WTC11 (cell line): ENCODE measurements around the gene RPRD2. TPM values are rescaled to one million over a fixed set of nuclear protein-coding genes. Genes with fewer than 3 reads are reported as not detected.

Experiments used
- ATAC-seq: fragments of 200-7000 bp; cut with Tn5 transposase; 2 replicates; pipeline ENCODE4 v1.10.0; 2021; ENCODE audit warnings: mild to moderate bottlenecking, moderate library complexity
- CTCF ChIA-PET: fragments of 300-600 bp; sonication (Branson Sonifier 250); formaldehyde crosslinking; loops from one replicate; lab custom pipeline; 2021; ENCODE audit warnings: antibody characterized with exemption; lab: Charles Lee
- POLR2A ChIA-PET: fragments of 350-600 bp; sonication (Branson Sonifier 250); formaldehyde crosslinking; loops from one replicate; lab custom pipeline; 2021; ENCODE audit warnings: antibody characterized with exemption; lab: Charles Lee
- DNase-seq: peaks from one replicate; pipeline ENCODE4 v3.0.0; 2021; ENCODE audit warnings: low spot score
- H3K27ac Mint-ChIP-seq: 2 replicates; pipeline ENCODE4 v1.8.0; 2021; ENCODE audit warnings: mixed read lengths
- H3K27me3 Mint-ChIP-seq: 2 replicates; pipeline ENCODE4 v1.8.0; 2021; ENCODE audit warnings: low read depth, mild to moderate bottlenecking, moderate library complexity, mixed read lengths
- H3K36me3 Mint-ChIP-seq: 2 replicates; pipeline ENCODE4 v1.8.0; 2021; ENCODE audit warnings: mixed read lengths
- H3K4me1 Mint-ChIP-seq: 2 replicates; pipeline ENCODE4 v1.8.0; 2022; ENCODE audit warnings: mixed read lengths
- H3K4me3 Mint-ChIP-seq: 2 replicates; pipeline ENCODE4 v1.8.0; 2021; ENCODE audit warnings: mild to moderate bottlenecking, moderate library complexity, mixed read lengths
- H3K9me3 Mint-ChIP-seq: 2 replicates; pipeline ENCODE4 v1.8.0; 2021; ENCODE audit warnings: mixed read lengths
- FOXJ3 ChIP-seq: sonication (generic); formaldehyde crosslinking; IDR thresholded peaks from 2 replicates; pipeline ENCODE4 v1.9.0; 2021; ENCODE audit warnings: missing genetic modification reagents, mild to moderate bottlenecking, borderline replicate concordance
- HMGA2 ChIP-seq: fragments of 250-450 bp; sonication (Bioruptor Pico); IDR thresholded peaks from 2 replicates; pipeline ENCODE4 v1.4.0; 2021; ENCODE audit warnings: mild to moderate bottlenecking, moderate library complexity
- IRF2 ChIP-seq: sonication (generic); formaldehyde crosslinking; IDR thresholded peaks from 2 replicates; pipeline ENCODE4 v1.8.0; 2022; ENCODE audit warnings: low read depth, missing genetic modification reagents, borderline replicate concordance
- JUN ChIP-seq: sonication (generic); formaldehyde crosslinking; IDR thresholded peaks from 2 replicates; pipeline ENCODE4 v1.8.0; 2023; ENCODE audit warnings: mild to moderate bottlenecking, missing genetic modification reagents
- KAT7 ChIP-seq: sonication (generic); formaldehyde crosslinking; IDR thresholded peaks from 2 replicates; pipeline ENCODE4 v1.8.1; 2023; ENCODE audit warnings: missing genetic modification reagents, mild to moderate bottlenecking, borderline replicate concordance
- NFYB ChIP-seq: sonication (generic); formaldehyde crosslinking; conservative IDR thresholded peaks from 2 replicates; pipeline ENCODE4 v1.8.0; 2022; ENCODE audit warnings: low read depth, missing genetic modification reagents
- PRDM15 ChIP-seq: sonication (generic); formaldehyde crosslinking; IDR thresholded peaks from 2 replicates; pipeline ENCODE4 v1.8.0; 2022; ENCODE audit warnings: missing genetic modification reagents
- RELA ChIP-seq: sonication (generic); formaldehyde crosslinking; IDR thresholded peaks from 2 replicates; pipeline ENCODE4 v1.8.1; 2022; ENCODE audit warnings: missing genetic modification reagents, mild to moderate bottlenecking, borderline replicate concordance
- TCF7 ChIP-seq: sonication (generic); formaldehyde crosslinking; IDR thresholded peaks from 2 replicates; pipeline ENCODE4 v1.8.0; 2022; ENCODE audit warnings: mild to moderate bottlenecking, low read depth, missing genetic modification reagents, moderate library complexity
- ZBTB21 ChIP-seq: sonication (generic); formaldehyde crosslinking; IDR thresholded peaks from 2 replicates; pipeline ENCODE4 v1.8.1; 2023; ENCODE audit warnings: mild to moderate bottlenecking, missing genetic modification reagents, borderline replicate concordance
- ZNF219 ChIP-seq: sonication (generic); formaldehyde crosslinking; IDR thresholded peaks from 2 replicates; pipeline ENCODE4 v1.8.0; 2023; ENCODE audit warnings: missing genetic modification reagents, mild to moderate bottlenecking, borderline replicate concordance
- ZNF416 ChIP-seq: fragments of 250-450 bp; sonication (Bioruptor Pico); IDR thresholded peaks from 2 replicates; pipeline ENCODE4 v1.9.0; 2021; ENCODE audit warnings: mild to moderate bottlenecking, inconsistent platforms
- total RNA-seq: library from RNA; stranded (reverse); gene quantifications from 3 replicates; pipeline ENCODE4 v1.2.3, GENCODE V29; 2021
- TF ChIP-seq, protein P1 (sequence below): fragments of 250-450 bp; sonication (Bioruptor Pico); IDR thresholded peaks from 2 replicates; pipeline ENCODE4 v1.8.0; 2021; ENCODE audit warnings: mild to moderate bottlenecking
- TF ChIP-seq, protein P2 (sequence below): sonication (generic); formaldehyde crosslinking; IDR thresholded peaks from 2 replicates; pipeline ENCODE4 v1.8.0; 2023; ENCODE audit warnings: mild to moderate bottlenecking, missing genetic modification reagents
- TF ChIP-seq, protein P3 (sequence below): sonication (generic); formaldehyde crosslinking; IDR thresholded peaks from 2 replicates; pipeline ENCODE4 v1.8.1; 2022; ENCODE audit warnings: missing genetic modification reagents, borderline replicate concordance
- TF ChIP-seq, protein P4 (sequence below): fragments of 250-450 bp; sonication (Bioruptor Pico); IDR thresholded peaks from 2 replicates; pipeline ENCODE4 v1.9.0; 2021; ENCODE audit warnings: mild to moderate bottlenecking, borderline replicate concordance
- TF ChIP-seq, protein P5 (sequence below): sonication (generic); formaldehyde crosslinking; IDR thresholded peaks from 2 replicates; pipeline ENCODE4 v1.8.1; 2023; ENCODE audit warnings: mild to moderate bottlenecking, missing genetic modification reagents, borderline replicate concordance

RPRD2 gene
- total RNA-seq, 1 experiment from 2014 or later: 26.1 TPM

DNA sequence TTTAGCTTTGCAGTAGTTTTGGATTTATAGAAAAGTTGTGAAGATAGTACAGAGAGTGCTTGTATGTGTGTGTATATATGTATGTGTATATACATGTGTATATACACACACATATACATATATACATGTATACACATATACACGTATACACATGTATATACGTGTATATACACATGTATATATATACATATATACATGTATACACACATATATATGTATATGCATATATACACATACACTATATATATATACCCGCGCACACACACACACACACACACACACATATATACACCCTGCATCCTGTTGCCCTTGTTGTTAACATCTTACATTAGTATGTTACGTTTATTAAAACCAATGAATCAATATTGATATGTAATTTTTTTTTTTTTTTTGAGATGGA is 24.3 kb downstream of the RPRD2 start:
- H3K27me3 Mint-ChIP-seq: no peaks in the 10 kb centered on the region
- ChIA-PET POLR2A (no interaction called here), CTCF (interaction anchor here (0.7 kb wide), 2 partner anchors 40 to 155 kb away, joined by 3 to 4 read pairs; no protein-coding TSS in a partner anchor)
- ATAC-seq (no peak), DNase-seq (no peak)
- no peaks in the 10 kb centered on the region for H3K9me3 Mint-ChIP-seq
- peaks cover 15% of the 10 kb centered on the region for H3K4me1 Mint-ChIP-seq
- no peak overlapping the region for H3K27ac Mint-ChIP-seq
- H3K36me3 Mint-ChIP-seq: no peaks in the 10 kb centered on the region
- TF ChIP-seq FOXJ3 (CRISPR knock-in tag): no peak
- TF ChIP-seq, protein P1, sequence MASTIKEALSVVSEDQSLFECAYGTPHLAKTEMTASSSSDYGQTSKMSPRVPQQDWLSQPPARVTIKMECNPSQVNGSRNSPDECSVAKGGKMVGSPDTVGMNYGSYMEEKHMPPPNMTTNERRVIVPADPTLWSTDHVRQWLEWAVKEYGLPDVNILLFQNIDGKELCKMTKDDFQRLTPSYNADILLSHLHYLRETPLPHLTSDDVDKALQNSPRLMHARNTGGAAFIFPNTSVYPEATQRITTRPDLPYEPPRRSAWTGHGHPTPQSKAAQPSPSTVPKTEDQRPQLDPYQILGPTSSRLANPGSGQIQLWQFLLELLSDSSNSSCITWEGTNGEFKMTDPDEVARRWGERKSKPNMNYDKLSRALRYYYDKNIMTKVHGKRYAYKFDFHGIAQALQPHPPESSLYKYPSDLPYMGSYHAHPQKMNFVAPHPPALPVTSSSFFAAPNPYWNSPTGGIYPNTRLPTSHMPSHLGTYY (CRISPR knock-in tag): no peak
- H3K4me3 Mint-ChIP-seq: no peak overlapping the region

DNA sequence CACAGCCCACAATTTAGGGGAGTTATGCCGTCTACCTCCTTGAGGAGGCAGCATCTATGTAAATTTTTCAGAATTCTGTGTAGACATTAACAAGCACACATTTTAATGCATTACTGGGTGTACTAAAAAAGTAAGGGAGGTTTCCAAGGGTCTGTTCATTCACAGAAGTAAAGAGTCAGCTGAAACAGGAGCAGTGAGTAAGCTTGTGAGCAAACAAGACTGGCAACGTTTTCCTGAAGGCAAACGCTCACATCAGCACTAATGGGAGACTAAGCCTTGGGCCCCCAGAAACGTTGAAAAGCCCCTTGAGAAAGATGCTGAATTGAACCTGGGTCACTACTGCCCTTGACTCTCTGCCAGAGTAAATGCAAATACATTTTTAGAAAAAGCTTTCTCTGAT is 25.7 kb downstream of the RPRD2 start:
- peak overlapping the region; percentile 40 for H3K27ac Mint-ChIP-seq
- CTCF ChIA-PET: interaction anchor here (0.8 kb wide), 1 partner anchor 87 kb away, joined by 3 read pairs; no protein-coding TSS in a partner anchor
- no peak for TF ChIP-seq ZNF219 (CRISPR knock-in tag)
- no peak for TF ChIP-seq RELA (CRISPR knock-in tag)
- TF ChIP-seq ZBTB21: no peak
- TF ChIP-seq JUN (CRISPR knock-in tag): no peak
- TF ChIP-seq NFYB: no peak
- TF ChIP-seq KAT7: no peak
- TF ChIP-seq, protein P2, sequence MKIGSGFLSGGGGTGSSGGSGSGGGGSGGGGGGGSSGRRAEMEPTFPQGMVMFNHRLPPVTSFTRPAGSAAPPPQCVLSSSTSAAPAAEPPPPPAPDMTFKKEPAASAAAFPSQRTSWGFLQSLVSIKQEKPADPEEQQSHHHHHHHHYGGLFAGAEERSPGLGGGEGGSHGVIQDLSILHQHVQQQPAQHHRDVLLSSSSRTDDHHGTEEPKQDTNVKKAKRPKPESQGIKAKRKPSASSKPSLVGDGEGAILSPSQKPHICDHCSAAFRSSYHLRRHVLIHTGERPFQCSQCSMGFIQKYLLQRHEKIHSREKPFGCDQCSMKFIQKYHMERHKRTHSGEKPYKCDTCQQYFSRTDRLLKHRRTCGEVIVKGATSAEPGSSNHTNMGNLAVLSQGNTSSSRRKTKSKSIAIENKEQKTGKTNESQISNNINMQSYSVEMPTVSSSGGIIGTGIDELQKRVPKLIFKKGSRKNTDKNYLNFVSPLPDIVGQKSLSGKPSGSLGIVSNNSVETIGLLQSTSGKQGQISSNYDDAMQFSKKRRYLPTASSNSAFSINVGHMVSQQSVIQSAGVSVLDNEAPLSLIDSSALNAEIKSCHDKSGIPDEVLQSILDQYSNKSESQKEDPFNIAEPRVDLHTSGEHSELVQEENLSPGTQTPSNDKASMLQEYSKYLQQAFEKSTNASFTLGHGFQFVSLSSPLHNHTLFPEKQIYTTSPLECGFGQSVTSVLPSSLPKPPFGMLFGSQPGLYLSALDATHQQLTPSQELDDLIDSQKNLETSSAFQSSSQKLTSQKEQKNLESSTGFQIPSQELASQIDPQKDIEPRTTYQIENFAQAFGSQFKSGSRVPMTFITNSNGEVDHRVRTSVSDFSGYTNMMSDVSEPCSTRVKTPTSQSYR (CRISPR knock-in tag): no peak
- TF ChIP-seq, protein P3, sequence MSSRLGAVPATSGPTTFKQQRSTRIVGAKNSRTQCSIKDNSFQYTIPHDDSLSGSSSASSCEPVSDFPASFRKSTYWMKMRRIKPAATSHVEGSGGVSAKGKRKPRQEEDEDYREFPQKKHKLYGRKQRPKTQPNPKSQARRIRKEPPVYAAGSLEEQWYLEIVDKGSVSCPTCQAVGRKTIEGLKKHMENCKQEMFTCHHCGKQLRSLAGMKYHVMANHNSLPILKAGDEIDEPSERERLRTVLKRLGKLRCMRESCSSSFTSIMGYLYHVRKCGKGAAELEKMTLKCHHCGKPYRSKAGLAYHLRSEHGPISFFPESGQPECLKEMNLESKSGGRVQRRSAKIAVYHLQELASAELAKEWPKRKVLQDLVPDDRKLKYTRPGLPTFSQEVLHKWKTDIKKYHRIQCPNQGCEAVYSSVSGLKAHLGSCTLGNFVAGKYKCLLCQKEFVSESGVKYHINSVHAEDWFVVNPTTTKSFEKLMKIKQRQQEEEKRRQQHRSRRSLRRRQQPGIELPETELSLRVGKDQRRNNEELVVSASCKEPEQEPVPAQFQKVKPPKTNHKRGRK (CRISPR knock-in tag): no peak
- TF ChIP-seq HMGA2: no peak
- TF ChIP-seq PRDM15 (CRISPR knock-in tag): no peak
- no peak for TF ChIP-seq TCF7 (CRISPR knock-in tag)
- no peak for TF ChIP-seq IRF2 (CRISPR knock-in tag)
- TF ChIP-seq, protein P4, sequence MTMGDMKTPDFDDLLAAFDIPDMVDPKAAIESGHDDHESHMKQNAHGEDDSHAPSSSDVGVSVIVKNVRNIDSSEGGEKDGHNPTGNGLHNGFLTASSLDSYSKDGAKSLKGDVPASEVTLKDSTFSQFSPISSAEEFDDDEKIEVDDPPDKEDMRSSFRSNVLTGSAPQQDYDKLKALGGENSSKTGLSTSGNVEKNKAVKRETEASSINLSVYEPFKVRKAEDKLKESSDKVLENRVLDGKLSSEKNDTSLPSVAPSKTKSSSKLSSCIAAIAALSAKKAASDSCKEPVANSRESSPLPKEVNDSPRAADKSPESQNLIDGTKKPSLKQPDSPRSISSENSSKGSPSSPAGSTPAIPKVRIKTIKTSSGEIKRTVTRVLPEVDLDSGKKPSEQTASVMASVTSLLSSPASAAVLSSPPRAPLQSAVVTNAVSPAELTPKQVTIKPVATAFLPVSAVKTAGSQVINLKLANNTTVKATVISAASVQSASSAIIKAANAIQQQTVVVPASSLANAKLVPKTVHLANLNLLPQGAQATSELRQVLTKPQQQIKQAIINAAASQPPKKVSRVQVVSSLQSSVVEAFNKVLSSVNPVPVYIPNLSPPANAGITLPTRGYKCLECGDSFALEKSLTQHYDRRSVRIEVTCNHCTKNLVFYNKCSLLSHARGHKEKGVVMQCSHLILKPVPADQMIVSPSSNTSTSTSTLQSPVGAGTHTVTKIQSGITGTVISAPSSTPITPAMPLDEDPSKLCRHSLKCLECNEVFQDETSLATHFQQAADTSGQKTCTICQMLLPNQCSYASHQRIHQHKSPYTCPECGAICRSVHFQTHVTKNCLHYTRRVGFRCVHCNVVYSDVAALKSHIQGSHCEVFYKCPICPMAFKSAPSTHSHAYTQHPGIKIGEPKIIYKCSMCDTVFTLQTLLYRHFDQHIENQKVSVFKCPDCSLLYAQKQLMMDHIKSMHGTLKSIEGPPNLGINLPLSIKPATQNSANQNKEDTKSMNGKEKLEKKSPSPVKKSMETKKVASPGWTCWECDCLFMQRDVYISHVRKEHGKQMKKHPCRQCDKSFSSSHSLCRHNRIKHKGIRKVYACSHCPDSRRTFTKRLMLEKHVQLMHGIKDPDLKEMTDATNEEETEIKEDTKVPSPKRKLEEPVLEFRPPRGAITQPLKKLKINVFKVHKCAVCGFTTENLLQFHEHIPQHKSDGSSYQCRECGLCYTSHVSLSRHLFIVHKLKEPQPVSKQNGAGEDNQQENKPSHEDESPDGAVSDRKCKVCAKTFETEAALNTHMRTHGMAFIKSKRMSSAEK (CRISPR knock-in tag): no peak
- TF ChIP-seq, protein P5, sequence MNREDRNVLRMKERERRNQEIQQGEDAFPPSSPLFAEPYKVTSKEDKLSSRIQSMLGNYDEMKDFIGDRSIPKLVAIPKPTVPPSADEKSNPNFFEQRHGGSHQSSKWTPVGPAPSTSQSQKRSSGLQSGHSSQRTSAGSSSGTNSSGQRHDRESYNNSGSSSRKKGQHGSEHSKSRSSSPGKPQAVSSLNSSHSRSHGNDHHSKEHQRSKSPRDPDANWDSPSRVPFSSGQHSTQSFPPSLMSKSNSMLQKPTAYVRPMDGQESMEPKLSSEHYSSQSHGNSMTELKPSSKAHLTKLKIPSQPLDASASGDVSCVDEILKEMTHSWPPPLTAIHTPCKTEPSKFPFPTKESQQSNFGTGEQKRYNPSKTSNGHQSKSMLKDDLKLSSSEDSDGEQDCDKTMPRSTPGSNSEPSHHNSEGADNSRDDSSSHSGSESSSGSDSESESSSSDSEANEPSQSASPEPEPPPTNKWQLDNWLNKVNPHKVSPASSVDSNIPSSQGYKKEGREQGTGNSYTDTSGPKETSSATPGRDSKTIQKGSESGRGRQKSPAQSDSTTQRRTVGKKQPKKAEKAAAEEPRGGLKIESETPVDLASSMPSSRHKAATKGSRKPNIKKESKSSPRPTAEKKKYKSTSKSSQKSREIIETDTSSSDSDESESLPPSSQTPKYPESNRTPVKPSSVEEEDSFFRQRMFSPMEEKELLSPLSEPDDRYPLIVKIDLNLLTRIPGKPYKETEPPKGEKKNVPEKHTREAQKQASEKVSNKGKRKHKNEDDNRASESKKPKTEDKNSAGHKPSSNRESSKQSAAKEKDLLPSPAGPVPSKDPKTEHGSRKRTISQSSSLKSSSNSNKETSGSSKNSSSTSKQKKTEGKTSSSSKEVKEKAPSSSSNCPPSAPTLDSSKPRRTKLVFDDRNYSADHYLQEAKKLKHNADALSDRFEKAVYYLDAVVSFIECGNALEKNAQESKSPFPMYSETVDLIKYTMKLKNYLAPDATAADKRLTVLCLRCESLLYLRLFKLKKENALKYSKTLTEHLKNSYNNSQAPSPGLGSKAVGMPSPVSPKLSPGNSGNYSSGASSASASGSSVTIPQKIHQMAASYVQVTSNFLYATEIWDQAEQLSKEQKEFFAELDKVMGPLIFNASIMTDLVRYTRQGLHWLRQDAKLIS: no peak
- TF ChIP-seq ZNF416 (CRISPR knock-in tag): no peak

More for the DNA sequence above, 25.7 kb downstream of the RPRD2 start:
- H3K27me3 Mint-ChIP-seq: no peaks in the 10 kb centered on the region
- H3K4me1 Mint-ChIP-seq: peaks cover 15% of the 10 kb centered on the region
- H3K36me3 Mint-ChIP-seq: no peaks in the 10 kb centered on the region
- H3K9me3 Mint-ChIP-seq: no peaks in the 10 kb centered on the region
- POLR2A ChIA-PET: no interaction called here
- H3K4me3 Mint-ChIP-seq: no peak overlapping the region
- no peak for DNase-seq
- no peak for ATAC-seq
